GM12874 (cell line): ENCODE results near the gene CERS5.
A peak's percentile ranks its signal among the peaks of the same experiment; 100 is the strongest.

Experiments
- CTCF ChIP-seq: IDR thresholded peaks from 2 replicates; pipeline ENCODE4 v1.5.1; 2011; ENCODE audit warnings: low read depth, mild to moderate bottlenecking, control low read depth, low read length, moderate library complexity; ENCODE audit not compliant: insufficient read depth

CERS5 gene

GRCh38 chr12:50151047-50151687 is 16.0 kb downstream of the CERS5 start:
- no peak for TF ChIP-seq CTCF

- no peak for TF ChIP-seq CTCF
Measured at GRCh38 chr12:50149311-50149710, 17.9 kb downstream of the CERS5 start.

- TF ChIP-seq CTCF: no peak
Measured at GRCh38 chr12:50147281-50147680, 19.9 kb downstream of the CERS5 start.

GRCh38 chr12:50145439-50145838 is 21.7 kb downstream of the CERS5 start:
- no peak for TF ChIP-seq CTCF

GRCh38 chr12:50142993-50143392 is 24.2 kb downstream of the CERS5 start:
- TF ChIP-seq CTCF: no peak

GRCh38 chr12:50132505-50133135 is 34.5 kb downstream of the CERS5 start:
- peak; percentile 46; the same call in 1 of the 2 replicates for TF ChIP-seq CTCF

GRCh38 chr12:50129290-50129689 is 37.9 kb downstream of the CERS5 start:
- no peak for TF ChIP-seq CTCF
